HuH-7 (cell line): ENCODE results near the gene PRODH2.

Experiments used
- DNase-seq: peaks from one replicate; pipeline ENCODE4 v3.0.0; 2011; ENCODE audit warnings: low spot score

PRODH2 gene

DNA sequence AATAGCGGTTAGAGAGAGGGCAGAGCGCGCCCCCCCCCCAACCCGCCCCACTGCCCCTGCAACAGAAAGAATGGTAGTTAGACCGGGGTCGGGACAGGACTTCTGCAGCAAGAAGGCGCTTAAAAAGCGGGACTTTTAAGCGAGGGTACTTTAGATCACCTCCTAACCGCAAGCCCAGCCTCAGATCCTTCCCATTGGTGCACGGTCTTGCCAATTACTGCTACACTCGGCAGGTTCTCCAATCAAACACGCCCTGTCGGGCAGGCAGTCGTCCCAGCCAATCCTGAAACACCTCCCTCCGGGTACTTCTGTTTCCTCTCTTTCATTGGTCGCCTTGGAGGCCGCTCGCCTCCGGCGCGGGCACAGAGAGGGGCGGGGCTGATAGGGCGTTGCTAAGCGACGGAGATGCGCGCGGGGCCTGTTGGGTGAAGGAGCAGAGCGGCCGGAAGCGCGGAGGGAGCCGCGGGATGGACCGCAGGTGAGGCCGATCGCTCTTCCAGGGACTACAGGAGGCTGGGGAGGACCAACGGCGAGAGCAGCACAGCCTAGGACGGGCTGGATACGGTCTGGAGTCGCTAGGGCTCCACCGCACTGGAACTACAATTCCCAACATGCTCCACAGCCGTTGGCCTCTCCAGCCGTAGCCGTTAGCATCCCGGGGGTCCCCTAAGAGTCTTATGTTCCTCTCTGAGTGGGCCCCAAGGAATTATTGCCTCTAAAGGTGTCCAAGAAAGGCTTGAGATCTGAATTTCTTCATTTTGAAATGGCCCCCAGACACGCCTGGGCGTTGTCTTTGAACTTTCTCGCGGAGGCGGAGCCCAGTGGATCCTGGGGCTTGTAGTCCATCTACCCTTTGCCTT lies 54.7 kb downstream of the PRODH2 start, which contains the start of gene PROSER3:
TSS of gene PROSER3 (plus strand) at position 428 of the 860 bp plus-strand sequence. CDS start at position 468, 40 bp downstream.
- DNase-seq, result peak; percentile 100

DNA sequence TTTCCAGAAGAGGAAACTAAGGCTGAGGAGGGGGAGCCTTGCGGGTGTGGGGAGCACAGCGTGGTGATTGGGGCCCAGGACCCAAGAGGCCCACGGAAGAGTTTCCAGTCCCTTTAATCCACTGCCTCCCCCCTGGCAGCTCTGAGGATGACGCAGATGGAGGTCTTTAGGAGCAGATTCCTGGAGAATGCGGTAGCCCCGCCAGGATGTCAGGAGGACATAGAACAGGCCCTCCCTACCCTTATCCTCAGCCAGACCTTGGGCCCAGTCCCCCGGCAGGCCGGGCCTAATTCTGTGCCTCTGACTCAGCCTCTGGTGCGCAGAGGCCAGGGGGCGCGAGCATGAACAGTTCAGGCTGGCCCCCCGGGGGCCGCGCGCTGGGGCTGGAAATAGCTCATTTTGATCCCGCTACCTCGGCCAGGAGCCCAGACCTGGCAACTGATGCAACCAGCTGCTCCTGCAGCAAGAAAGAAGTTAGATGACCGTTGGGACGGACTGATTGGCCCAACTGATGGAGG lies 55.4 kb downstream of the PRODH2 start:
- DNase-seq, result no peak

DNA sequence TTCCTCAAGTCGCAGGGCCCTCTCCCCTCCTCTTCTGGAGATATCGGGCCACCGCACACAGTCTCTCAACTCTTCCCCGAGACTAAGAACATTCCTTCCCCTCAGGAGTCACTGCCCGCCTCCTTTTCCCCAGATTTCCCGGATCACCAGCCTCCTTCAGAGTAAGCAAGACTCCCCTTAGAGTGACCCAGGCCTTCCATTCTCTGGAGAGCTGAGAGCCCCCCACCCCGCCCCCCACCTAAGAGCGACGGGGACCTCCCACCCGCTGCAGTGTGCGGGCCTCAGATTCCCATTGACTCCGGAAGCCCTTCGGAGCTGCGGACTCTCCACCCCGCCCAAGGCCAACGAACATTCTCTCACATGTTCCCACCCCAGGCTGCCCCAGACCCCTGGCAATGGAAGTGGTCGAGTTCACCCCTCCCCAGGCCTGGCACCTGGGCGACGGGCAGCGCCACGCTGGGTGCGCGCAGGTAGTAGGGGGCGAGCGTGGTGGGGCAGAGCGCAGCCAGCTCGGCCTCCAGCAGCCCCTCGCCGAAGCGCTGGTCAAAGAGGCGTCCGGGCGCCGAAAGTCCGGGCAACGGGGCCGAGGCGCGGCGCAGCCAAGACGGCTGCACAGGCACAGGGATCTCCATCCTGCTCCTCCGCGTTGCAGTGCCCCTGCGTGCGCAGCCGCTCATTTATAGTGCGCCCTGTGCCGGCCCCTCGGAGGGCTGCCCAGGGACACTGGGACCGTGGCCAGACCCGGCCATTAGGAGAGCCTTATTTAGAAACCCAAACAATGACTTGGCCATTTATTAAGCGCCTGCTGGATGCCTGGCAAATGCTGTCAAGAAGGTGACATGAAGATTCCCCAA lies 56.0 kb downstream of the PRODH2 start, which contains the start of gene HSPB6:
TSS of gene HSPB6 (minus strand) at position 653 of the 854 bp plus-strand sequence. CDS start at position 632, 21 bp downstream.
- DNase-seq, result no peak

DNA sequence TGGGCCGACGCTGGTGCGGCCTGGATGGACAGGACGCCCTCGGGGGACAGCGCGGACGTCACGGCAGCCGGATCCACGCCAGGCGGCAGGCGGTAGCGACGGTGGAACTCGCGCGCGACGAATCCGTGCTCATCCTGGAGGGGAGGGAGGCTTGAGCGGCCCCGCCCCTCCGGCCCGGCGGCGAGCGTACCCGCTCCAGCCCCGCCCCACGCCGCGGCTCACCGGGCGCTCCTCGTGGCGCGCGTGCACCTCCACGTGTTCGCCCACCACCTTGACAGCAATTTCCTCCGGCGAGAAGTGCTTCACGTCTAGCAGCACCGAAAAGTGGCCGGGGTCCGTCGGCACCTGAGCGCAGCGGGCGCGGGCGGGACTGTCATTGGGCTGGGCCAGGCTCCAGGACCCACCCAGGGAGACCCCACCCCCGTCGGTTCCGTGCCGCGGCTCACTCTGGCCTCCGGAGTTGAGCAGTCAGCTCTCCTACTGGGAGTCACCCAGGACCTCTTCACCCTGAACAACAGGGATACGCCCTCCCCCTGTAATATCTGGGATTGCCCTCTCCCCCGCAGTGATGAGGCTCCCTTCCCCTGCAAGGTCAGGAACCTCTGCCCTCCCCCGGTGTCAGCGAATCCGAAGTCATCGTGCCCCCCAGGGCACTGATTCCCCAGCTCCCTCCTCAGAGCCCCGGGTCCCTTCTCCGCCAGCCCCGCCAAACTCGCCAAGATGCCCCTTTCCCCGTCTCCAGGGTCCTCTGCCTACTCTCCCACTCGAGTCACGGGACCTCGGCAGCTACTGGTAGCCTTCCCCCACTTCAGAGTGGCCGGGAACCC lies 56.9 kb downstream of the PRODH2 start:
- DNase-seq, result no peak

DNA sequence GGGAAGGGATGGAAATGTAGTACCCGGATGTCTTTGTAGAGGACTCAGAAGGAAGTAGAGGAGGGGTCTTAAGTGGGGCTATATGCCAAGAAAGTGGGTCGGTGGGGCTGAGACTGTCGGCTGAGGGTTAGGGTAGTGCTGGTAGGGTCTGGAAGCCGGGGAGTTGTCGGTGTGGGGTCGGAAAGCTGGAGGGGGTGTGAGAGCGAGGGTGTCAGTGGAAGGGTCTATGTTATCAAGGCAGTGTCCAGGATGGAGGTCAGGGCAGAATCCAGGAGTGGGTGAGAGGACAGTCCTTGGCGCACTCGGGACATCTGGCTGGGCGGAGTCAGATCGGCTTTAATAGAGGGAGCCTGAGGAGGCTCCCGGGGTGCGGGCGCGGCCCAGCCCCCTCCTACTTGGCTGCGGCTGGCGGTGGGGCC lies 57.5 kb downstream of the PRODH2 start:
- no peak for DNase-seq

DNA sequence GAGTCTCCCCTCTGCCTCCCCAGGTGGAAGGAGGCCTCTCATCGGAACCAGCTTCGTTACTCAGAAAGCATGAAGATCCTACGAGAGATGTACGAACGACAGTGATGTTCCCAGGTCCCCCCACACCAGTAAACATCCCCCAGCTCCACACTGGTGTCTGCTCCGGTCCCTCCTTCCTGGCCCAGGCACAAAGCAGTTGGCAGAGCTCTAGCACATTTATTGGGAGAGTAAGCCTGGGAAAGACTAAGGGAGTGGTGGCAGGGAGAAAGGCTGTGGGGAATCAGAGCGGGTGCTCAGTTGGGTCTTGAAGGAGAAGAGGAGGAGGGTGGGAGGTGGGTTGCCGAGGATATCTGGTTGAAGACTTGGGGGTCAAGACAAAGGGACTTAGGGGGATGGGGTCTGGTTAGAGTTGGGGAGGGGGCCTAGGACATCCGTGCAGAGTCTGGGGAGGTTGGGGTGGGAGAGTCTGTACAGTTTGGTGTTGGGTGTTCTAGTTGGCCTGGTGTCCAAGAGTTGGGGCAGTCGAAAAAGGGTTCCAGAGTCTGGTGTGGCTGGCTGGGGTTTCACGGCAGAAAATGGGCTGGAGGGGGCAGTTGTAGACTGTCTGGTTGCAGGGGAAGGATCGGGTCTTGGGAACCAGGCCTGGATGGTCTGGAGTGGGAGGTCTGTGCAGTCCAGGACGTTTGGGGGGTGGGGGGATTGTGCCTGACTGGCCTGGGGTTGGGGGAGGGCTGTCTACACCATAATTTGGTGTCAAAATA lies 58.1 kb downstream of the PRODH2 start:
- DNase-seq, result no peak

DNA sequence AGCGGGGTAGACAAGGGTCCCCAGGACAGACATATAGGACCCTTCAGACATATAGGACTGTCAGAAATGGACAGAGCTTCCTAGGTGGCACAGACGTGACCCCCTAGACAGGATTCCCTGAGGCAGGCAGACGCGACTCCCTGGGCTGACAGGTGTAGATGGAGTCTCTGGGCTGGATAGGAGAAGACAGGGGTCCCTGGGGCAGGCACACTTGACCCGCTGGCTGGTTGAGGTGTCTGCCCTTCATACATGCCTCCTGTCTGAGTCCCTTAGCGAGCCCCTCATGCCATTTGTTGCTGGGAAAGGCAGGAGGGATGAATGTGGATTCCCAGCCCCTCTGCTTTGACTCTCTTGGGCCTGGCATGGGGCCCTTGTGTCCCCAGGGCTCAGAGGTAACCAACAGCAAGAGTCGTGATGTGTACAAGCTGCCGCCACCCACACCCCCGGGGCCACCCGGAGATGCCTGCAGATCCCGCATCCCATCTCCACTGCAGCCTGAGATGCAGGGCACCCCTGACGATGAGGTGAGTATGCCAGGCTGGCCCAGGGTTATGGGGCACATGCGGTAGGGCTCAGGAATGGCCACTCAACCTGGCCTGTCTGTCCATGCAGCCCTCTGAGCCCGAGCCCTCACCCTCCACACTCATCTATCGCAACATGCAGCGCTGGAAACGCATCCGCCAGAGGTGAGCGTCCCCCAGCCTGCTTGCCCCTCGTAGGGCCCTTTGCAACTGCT lies 58.8 kb downstream of the PRODH2 start:
- DNase-seq, result no peak

DNA sequence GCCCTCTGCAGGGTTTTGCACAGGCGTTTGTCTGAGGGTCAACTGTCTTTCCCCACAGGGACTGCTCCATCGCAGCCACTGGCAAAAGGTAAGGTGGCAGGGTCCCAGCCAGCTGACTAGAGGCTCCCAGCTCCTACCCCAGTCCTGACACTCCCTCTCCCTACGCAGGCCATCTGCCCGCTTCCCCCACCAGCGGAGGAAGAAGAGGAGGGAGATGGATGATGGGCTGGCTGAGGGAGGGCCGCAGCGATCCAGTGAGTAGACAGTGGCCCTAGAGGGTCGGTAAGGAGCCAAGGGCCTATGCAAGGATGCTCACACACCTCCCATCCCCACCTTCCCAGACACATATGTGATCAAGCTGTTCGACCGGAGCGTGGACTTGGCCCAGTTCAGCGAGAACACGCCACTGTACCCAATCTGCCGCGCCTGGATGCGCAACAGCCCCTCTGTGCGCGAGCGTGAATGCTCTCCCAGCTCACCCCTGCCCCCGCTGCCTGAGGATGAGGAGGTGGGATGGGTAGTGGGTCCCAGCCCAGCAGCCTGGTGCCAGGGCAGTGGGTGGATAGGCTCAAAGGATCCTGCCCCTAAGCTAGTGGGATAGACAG lies 59.8 kb downstream of the PRODH2 start:
- no peak for DNase-seq

DNA sequence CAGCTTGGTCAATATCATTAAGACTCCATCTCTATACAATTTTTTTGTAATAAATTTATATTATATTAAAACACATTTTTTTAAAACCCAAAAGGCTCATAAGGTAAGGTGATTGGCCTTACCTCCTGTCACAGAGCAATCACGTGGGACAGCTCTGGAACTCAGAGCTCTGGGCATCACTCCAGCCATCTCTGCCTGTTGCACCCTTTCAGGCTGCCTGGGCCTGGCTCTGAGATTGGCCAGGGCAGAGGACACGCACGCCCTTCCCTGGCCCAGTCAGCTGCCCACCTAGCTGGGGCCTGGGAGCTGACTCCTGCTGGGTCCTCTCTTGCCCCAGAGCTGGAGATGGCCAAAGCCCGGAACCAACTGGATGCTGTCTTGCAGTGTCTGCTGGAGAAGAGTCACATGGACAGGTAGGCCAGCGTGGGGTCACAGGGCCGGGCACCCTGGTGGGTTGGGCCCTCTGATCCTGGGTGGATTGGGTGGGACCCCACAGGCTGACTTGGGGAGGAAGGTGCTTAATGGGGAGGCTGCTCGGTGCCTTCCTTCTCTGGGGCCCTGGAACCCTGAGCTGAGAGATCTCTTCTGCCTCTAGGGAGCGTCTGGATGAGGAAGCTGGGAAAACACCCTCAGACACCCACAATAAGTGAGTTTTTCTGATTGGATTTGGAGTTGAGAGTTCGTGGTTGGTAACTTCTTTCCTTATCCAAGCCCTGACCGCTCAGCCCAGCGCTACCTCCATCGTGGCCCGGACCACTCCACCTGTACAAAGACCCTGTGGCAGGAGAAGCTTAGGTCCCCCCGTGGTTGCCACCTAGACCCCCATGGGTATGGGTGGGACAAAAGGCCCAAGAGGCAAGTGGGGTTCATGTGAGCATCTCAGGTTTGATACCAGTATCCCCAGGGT lies 60.6 kb downstream of the PRODH2 start:
- no peak for DNase-seq

DNA sequence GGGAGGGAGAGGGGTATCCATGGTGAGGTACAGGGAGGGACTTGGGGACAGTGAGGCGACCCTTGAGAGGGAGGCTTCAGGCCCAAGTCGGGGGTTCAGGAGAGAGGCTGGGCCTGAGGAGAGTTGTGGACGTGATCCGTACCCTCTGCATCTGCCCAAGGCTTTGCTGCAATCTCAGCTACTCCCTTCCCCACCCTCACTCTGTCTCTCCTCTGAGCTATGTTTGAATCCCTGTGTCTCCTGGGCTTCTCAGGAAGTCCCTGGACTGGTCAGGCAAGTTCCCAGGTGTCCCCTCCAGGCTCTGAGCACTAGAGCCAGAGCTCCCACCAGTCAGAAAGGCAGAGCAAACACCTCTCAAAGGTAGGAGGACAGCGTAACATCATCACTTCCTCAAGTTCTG lies 62.5 kb downstream of the PRODH2 start:
- no peak for DNase-seq
